Upper lobe of left lung (tissue), 6 donors: ENCODE measurements around the gene KLHL13. TPM values are rescaled to one million over a fixed set of nuclear protein-coding genes. Genes with fewer than 3 reads are reported as not detected.

ENCODE experiments used
- ATAC-seq, 2 donors: fragments of 200-7000 bp; cut with Tn5 transposase; one replicate each; pipeline ENCODE4 v1.9.1; 2022; ENCODE audit warnings: mild to moderate bottlenecking in 2 of 2, moderate library complexity in 2 of 2; ENCODE audit not compliant: low FRiP score in 2 of 2
- DNase-seq, 2 donors: peaks; one replicate each; pipeline ENCODE4 v3.0.0-alpha.2; 2019 to 2020
- H3K27ac ChIP-seq, 4 donors: fragments of 200-600 bp; sonication (generic); one replicate each; pipeline ENCODE4 v1.5.1; 2016 to 2019
- H3K27me3 ChIP-seq, 4 donors: fragments of 200-600 bp; sonication (generic); one replicate each; pipeline ENCODE4 v1.5.1; 2017 to 2019
- H3K36me3 ChIP-seq, 4 donors: fragments of 200-600 bp; sonication (generic); one replicate each; pipeline ENCODE4 v1.5.1; 2016 to 2019
- H3K4me1 ChIP-seq, 4 donors: fragments of 200-600 bp; sonication (generic); one replicate each; pipeline ENCODE4 v1.5.1; 2018 to 2019
- H3K4me3 ChIP-seq, 4 donors: fragments of 200-600 bp; sonication (generic); one replicate each; pipeline ENCODE4 v1.5.1; 2017 to 2019; ENCODE audit warnings: mild to moderate bottlenecking in 2 of 4, moderate library complexity in 1 of 4
- H3K9me3 ChIP-seq, 4 donors: fragments of 200-600 bp; sonication (generic); one replicate each; pipeline ENCODE4 v1.5.1; 2018 to 2019
- EP300 ChIP-seq, 4 donors: sonication (generic); formaldehyde crosslinking; IDR thresholded peaks; one replicate each; pipeline ENCODE4 v1.5.1; 2017; ENCODE audit warnings: antibody characterized with exemption in 4 of 4, control low read depth in 2 of 4
- POLR2A ChIP-seq, 4 donors: fragments of 450-650 bp; IDR thresholded peaks; one replicate each; pipeline ENCODE4 v1.5.1; 2016 to 2017; ENCODE audit warnings: antibody characterized with exemption in 4 of 4, mild to moderate bottlenecking in 2 of 4
- POLR2AphosphoS5 ChIP-seq, 2 donors: sonication (generic); formaldehyde crosslinking; IDR thresholded peaks; one replicate each; pipeline ENCODE4 v1.5.1; 2017; ENCODE audit warnings: antibody characterized with exemption in 2 of 2
- WGBS, 2 donors: methylation state at CpG; one replicate each; pipeline ENCODE4 v1.1.5; 2017 to 2018; 5-methylcytosine and 5-hydroxymethylcytosine counted together
- total RNA-seq, 6 donors: library from RNA; depleted of rRNA in 4 of 6; stranded (reverse); fragments of >200 nt in 4 of 6; gene quantifications; one replicate each; pipeline versions ENCODE4 v1.1.0 to v1.2.1, GENCODE V29; 2016 to 2021
- TF ChIP-seq, protein P1 (sequence below), 6 experiments: fragments of 450-650 bp in 4 of 6; fragments of 200-600 bp in 2 of 6; sonication (generic) in 2 of 6; IDR thresholded peaks; one replicate each; pipeline ENCODE4 v1.5.1; 2016 to 2019; ENCODE audit warnings: antibody characterized with exemption in 6 of 6
- donor health status: DM: no; HTN: no; CAD: no; lungs with moderate emphysema.
- donor health status: DM: no; HTN: yes; CAD: no; lungs with severe emphysema.

The KLHL13 gene
- total RNA-seq, 6 donors from 2014 or later: 0.63 to 3.8 (median 0.89) TPM; not detected in 1

DNA sequence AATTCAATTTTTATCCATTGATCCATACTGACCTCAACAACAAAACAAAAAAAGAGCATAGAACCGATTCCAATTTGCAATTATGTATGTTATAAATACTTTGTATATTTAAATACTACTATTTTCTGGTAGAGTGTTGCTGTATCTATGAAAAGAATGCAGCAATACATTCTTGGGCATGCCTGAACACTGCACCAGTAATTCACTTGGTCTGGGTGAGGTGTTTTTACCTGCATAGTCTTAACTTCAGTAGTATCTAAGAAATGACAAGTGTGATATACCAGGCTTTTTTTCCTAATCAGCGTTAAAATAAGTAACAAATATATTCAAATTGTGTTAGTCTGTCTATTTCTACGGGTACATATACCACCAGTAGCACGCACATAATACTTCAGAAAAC, 120.2 kb downstream of the KLHL13 start:
- Histone ChIP-seq H3K4me3 (no peak overlapping the region), H3K27ac (no peak overlapping the region), H3K36me3 (no peaks in the 10 kb centered on the region), H3K9me3 (no peaks in the 10 kb centered on the region), H3K27me3 (no peaks in the 10 kb centered on the region), H3K4me1 (no peaks in the 10 kb centered on the region)
- DNase-seq (no peak), ATAC-seq (no peak)
- TF ChIP-seq POLR2A (IDR thresholded peaks at IDR 0.05) (no peak), POLR2AphosphoS5 (IDR thresholded peaks at IDR 0.05) (no peak), EP300 (IDR thresholded peaks at IDR 0.05) (no peak)
- TF ChIP-seq, protein P1, sequence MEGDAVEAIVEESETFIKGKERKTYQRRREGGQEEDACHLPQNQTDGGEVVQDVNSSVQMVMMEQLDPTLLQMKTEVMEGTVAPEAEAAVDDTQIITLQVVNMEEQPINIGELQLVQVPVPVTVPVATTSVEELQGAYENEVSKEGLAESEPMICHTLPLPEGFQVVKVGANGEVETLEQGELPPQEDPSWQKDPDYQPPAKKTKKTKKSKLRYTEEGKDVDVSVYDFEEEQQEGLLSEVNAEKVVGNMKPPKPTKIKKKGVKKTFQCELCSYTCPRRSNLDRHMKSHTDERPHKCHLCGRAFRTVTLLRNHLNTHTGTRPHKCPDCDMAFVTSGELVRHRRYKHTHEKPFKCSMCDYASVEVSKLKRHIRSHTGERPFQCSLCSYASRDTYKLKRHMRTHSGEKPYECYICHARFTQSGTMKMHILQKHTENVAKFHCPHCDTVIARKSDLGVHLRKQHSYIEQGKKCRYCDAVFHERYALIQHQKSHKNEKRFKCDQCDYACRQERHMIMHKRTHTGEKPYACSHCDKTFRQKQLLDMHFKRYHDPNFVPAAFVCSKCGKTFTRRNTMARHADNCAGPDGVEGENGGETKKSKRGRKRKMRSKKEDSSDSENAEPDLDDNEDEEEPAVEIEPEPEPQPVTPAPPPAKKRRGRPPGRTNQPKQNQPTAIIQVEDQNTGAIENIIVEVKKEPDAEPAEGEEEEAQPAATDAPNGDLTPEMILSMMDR (IDR thresholded peaks at IDR 0.05): no peak
- 68 to 78% methylated on average over 4 of the region's 4 CpGs for WGBS, 2 donors

DNA sequence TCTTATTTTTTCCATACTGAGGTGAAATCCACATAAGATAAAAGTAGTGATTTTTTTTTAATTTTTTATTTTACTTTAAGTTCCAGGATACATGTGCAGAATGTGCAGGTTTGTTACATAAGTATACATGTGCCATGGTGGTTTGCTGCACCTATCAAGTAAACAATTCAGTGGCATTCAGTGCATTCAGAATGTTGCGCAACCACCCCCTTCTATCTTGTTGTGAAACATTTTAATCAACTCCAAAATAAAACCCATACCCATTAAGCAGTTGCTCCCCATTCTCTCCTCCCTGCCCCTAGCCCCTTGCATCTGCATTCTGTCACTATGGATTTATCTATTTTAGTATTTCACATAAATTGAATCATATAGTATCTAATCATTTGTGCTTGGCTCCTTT, 121.2 kb downstream of the KLHL13 start:
- Histone ChIP-seq H3K4me1 (no peaks in the 10 kb centered on the region), H3K27ac (no peak overlapping the region), H3K9me3 (no peaks in the 10 kb centered on the region), H3K36me3 (no peaks in the 10 kb centered on the region), H3K4me3 (no peak overlapping the region), H3K27me3 (no peaks in the 10 kb centered on the region)
- TF ChIP-seq POLR2AphosphoS5 (IDR thresholded peaks at IDR 0.05) (no peak), POLR2A (IDR thresholded peaks at IDR 0.05) (no peak), EP300 (IDR thresholded peaks at IDR 0.05) (no peak)
- TF ChIP-seq, protein P1 (IDR thresholded peaks at IDR 0.05): no peak
- no peak for DNase-seq
- 85 to 100% methylated on average over 1 of the region's 1 CpG for WGBS, 2 donors
- no peak for ATAC-seq

DNA sequence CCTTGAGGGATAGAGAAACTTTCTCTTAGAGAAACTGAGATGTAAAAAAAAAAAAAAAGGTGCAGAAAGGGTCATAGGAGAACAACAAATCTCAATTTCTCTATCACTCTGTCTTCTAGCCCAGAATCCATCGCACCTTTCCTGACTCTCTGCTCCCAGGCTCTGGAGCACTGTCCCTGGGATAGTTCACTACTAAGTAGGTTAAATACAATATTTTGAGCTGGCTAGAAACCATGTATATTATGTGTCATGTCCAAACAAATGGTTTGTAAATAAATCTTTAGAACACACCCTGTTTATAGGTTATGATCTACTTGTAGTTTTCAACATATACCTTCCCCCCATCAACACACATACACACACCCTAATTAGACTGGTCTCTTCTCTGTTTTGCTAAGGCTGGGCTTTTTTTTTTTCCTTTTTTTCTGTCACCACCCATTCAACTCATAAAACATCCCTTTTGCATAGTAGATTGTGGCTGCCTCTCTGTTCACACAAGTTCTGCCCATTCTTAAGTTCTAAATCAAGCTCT, 124.4 kb downstream of the KLHL13 start:
- no peak for ATAC-seq
- H3K27me3 ChIP-seq: no peaks in the 10 kb centered on the region
- DNase-seq: no peak
- WGBS, 2 donors: 72 to 90% methylated on average over 1 of the region's 1 CpG
- no peaks in the 10 kb centered on the region for H3K4me1 ChIP-seq
- TF ChIP-seq POLR2A (IDR thresholded peaks at IDR 0.05) (no peak), POLR2AphosphoS5 (IDR thresholded peaks at IDR 0.05) (no peak), EP300 (IDR thresholded peaks at IDR 0.05) (no peak)
- TF ChIP-seq, protein P1 (IDR thresholded peaks at IDR 0.05): no peak
- H3K9me3 ChIP-seq: no peaks in the 10 kb centered on the region
- H3K27ac ChIP-seq: no peak overlapping the region
- H3K4me3 ChIP-seq: no peak overlapping the region
- no peaks in the 10 kb centered on the region for H3K36me3 ChIP-seq

DNA sequence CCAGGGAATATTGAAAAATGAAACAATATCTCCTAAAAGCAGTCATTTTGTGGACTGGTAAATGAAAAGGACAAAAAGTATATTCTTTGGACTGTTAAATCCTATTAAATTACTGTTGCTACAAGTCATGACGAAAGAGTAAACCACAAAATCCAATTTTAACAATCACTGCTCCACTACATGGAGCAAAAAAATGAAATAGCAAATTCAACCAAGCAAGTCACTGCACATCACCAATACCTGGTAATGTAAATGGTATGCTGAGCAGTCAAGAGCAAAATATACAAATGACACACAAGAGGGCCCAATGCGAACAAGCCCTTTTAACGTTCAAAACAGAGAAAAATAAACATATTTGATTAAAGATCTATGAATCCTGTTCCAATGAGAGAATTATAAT, 126.2 kb downstream of the KLHL13 start:
- DNase-seq: no peak
- H3K4me3 ChIP-seq: no peak overlapping the region
- H3K36me3 ChIP-seq: no peaks in the 10 kb centered on the region
- H3K4me1 ChIP-seq: no peaks in the 10 kb centered on the region
- no peak for ATAC-seq
- H3K27ac ChIP-seq: no peak overlapping the region
- no peaks in the 10 kb centered on the region for H3K9me3 ChIP-seq
- 61 to 72% methylated on average over 3 of the region's 3 CpGs for WGBS, 2 donors
- no peaks in the 10 kb centered on the region for H3K27me3 ChIP-seq
- TF ChIP-seq EP300 (IDR thresholded peaks at IDR 0.05) (no peak), POLR2AphosphoS5 (IDR thresholded peaks at IDR 0.05) (no peak)

DNA sequence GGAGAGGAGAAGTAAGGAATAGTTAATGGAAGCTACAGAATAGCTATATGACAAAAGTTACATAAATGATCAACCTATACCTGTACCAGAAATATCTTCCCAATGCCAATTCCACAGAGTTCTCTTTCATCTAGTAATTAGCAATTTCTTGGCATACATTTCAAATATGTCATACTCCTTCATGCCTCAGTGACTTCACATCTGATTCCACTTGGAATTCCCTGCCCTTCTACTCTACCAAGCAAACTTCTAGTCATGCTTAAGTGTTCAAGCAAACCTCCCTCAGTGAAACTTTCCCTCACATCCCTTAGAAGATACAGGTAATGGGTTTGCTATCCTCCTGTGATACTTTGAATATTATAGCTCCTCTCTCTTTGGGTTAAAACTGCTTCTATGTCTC, 127.1 kb downstream of the KLHL13 start:
- TF ChIP-seq, protein P1 (IDR thresholded peaks at IDR 0.05): no peak
- TF ChIP-seq POLR2AphosphoS5 (IDR thresholded peaks at IDR 0.05) (no peak), EP300 (IDR thresholded peaks at IDR 0.05) (no peak), POLR2A (IDR thresholded peaks at IDR 0.05) (no peak)
- H3K9me3 ChIP-seq: no peaks in the 10 kb centered on the region

More for the DNA sequence above, 127.1 kb downstream of the KLHL13 start:
- Histone ChIP-seq H3K4me3 (no peak overlapping the region), H3K27me3 (no peaks in the 10 kb centered on the region), H3K27ac (no peak overlapping the region), H3K36me3 (no peaks in the 10 kb centered on the region), H3K4me1 (no peaks in the 10 kb centered on the region)
- DNase-seq (no peak), ATAC-seq (no peak)
